Activated T-cell treated with anti-CD3 and anti-CD28 coated beads, Interleukin-2, amount 50 U/mL, for 24 hours (primary cell): Measurements from ENCODE around the gene CHD2.
A peak's percentile ranks its signal among the peaks of the same experiment; 100 is the strongest.

Experiments
- DNase-seq: peaks from one replicate; pipeline ENCODE4 v3.0.0-alpha.2; 2020
- H3K27ac Mint-ChIP-seq: 2 replicates; pipeline ENCODE4 v1.8.0; 2020; ENCODE audit warnings: mild to moderate bottlenecking, mixed read lengths
- H3K27me3 Mint-ChIP-seq: 2 replicates; pipeline ENCODE4 v1.8.0; 2020; ENCODE audit warnings: mixed read lengths
- H3K36me3 Mint-ChIP-seq: 2 replicates; pipeline ENCODE4 v1.8.0; 2020; ENCODE audit warnings: low read depth, mixed read lengths
- H3K4me1 Mint-ChIP-seq: 2 replicates; pipeline ENCODE4 v1.8.0; 2020; ENCODE audit warnings: low read depth, mixed read lengths
- H3K4me3 Mint-ChIP-seq: 2 replicates; pipeline ENCODE4 v1.8.0; 2020; ENCODE audit warnings: mild to moderate bottlenecking, moderate library complexity, mixed read lengths
- H3K9me3 Mint-ChIP-seq: 2 replicates; pipeline ENCODE4 v1.8.0; 2020; ENCODE audit warnings: mixed read lengths

Gene CHD2

DNA sequence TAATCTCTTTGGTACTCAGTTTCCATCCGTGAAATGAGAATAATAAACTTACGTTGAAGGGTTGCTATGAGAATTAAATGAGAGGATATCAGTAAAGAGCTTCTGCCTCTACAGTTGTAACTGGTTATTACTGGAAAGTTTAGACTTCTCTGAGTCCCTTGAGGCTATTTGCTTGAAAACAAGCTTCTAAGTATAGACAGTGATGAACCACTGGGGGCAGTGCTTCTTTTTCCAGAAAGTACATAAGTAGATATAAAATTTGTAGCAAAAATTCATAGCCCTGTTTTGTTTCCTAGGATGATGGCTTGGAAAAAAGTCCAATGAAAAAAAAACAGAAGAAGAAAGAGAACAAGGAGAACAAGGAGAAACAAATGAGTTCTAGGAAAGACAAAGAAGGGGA is 101.8 kb downstream of the CHD2 start:
- DNase-seq: no peak
- peak overlapping the region; percentile 35 for H3K27ac Mint-ChIP-seq
- no peaks in the 10 kb centered on the region for H3K27me3 Mint-ChIP-seq
- no peak overlapping the region for H3K4me3 Mint-ChIP-seq
- no peaks in the 10 kb centered on the region for H3K4me1 Mint-ChIP-seq
- peaks cover 96% of the 10 kb centered on the region for H3K36me3 Mint-ChIP-seq
- no peaks in the 10 kb centered on the region for H3K9me3 Mint-ChIP-seq

DNA sequence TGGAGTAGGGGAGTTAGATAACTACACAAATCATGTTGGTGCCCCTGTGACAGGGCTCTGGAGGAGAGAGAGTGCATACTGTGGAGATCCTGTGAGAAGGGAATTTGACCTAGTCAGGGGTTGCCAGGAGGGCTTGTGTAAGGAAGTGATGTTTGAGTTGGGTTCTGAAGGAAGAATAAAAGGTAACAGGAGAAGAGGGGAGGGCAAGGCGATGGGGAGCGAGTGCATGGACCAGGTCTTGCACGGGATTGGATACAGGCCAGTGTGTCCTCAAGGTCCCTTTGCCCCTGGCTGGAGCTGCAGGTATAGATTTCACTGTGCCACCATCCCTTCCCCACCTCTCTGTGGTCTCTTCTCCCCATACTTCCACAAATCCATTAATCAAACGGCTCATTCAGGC is 105.0 kb downstream of the CHD2 start:
- peaks cover 97% of the 10 kb centered on the region for H3K36me3 Mint-ChIP-seq
- H3K27me3 Mint-ChIP-seq: no peaks in the 10 kb centered on the region
- H3K4me1 Mint-ChIP-seq: no peaks in the 10 kb centered on the region
- H3K27ac Mint-ChIP-seq: peak overlapping the region; percentile 34
- no peak overlapping the region for H3K4me3 Mint-ChIP-seq
- no peaks in the 10 kb centered on the region for H3K9me3 Mint-ChIP-seq
- DNase-seq: no peak

DNA sequence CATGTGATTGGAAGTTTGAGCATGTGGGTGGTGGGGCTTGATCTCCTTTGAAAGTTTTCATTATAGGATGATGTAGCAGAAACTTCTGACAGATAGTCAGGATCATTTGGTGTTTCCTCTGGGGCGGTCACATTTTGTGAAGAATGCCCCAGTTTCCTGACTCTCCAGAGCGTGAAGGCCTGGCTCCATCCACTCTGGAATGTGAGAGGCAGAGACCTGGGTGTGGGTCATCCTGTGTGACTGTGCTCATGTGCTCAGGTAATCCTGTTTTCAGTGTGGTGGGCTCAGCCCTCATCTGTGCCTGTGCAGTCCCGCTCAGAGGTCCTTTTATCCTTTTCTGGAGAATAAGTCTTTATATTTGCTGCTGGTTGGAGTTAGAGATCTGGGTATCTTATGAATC is 107.9 kb downstream of the CHD2 start:
- no peak for DNase-seq
- H3K27ac Mint-ChIP-seq: peak overlapping the region; percentile 74
- no peaks in the 10 kb centered on the region for H3K27me3 Mint-ChIP-seq
- no peaks in the 10 kb centered on the region for H3K9me3 Mint-ChIP-seq
- peaks cover 99% of the 10 kb centered on the region for H3K36me3 Mint-ChIP-seq
- no peaks in the 10 kb centered on the region for H3K4me1 Mint-ChIP-seq
- H3K4me3 Mint-ChIP-seq: no peak overlapping the region

DNA sequence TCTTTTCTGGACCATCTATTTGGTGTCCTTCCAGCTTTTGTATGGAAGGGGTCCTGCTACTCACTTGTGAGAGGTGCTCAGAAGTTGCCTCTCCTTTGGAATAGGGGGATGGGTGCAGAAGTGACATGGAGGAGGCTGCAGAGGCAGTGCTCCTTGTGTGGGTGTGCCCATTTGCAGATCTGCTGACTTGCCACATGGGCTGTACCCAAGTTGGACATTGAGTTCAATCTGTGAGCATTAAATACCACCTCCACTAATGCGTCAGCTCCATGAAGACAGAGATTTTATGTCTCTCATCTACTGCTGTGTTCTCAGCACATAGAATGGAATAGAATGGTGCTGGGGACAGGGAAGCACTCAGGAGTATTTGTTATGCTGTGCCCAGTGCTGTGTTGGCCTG is 112.7 kb downstream of the CHD2 start:
- Mint-ChIP-seq H3K4me3 (no peak overlapping the region), H3K36me3 (peaks cover 97% of the 10 kb centered on the region), H3K27me3 (no peaks in the 10 kb centered on the region), H3K9me3 (no peaks in the 10 kb centered on the region), H3K27ac (peak overlapping the region; percentile 68), H3K4me1 (peaks cover 10% of the 10 kb centered on the region)
- no peak for DNase-seq

DNA sequence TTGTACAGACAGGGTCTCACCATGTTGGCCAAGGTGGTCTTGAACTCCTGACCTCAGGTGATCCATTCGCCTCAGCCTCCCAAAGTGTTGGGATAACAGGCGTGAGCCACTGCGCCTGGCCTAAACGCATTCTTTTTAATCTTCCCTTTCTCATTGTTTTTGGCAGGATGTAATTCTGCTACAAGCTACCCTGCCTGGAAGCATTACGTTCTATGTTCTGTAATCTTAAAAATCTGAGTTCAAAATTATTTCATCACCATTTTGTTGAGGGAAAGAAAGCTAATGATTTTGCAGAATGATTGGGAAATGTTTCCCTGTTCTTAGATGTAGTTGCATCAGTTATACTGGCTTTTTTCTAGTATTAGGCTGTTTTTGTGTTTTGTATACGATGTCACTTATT is 117.4 kb downstream of the CHD2 start:
- no peaks in the 10 kb centered on the region for H3K9me3 Mint-ChIP-seq
- peaks cover 55% of the 10 kb centered on the region for H3K4me1 Mint-ChIP-seq
- no peak overlapping the region for H3K4me3 Mint-ChIP-seq
- H3K27me3 Mint-ChIP-seq: no peaks in the 10 kb centered on the region
- peak overlapping the region; percentile 76 for H3K27ac Mint-ChIP-seq
- no peak for DNase-seq
- peaks cover 97% of the 10 kb centered on the region for H3K36me3 Mint-ChIP-seq

DNA sequence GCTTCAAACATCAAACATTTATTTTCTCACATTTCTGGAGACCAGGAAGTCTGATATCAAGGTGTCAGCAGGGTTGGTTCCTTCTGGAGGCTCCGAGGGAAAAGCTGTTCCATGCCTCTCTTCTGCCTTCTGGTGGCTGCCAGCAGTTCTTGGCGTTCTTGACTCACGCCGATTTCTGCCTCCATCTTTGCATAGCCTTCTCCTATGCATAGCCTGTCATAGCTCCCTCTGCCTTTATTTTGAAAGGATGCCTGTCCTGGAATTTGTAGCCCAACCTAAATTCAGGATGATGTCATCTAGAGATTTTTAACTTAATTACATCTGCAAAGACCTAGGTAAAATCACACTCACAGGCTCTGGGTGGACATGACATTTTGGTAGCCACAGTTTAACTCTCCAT is 118.5 kb downstream of the CHD2 start:
- Mint-ChIP-seq H3K4me3 (no peak overlapping the region), H3K27ac (peak overlapping the region; percentile 76), H3K36me3 (peaks cover 97% of the 10 kb centered on the region), H3K9me3 (no peaks in the 10 kb centered on the region), H3K27me3 (no peaks in the 10 kb centered on the region), H3K4me1 (peaks cover 66% of the 10 kb centered on the region)
- DNase-seq: no peak

DNA sequence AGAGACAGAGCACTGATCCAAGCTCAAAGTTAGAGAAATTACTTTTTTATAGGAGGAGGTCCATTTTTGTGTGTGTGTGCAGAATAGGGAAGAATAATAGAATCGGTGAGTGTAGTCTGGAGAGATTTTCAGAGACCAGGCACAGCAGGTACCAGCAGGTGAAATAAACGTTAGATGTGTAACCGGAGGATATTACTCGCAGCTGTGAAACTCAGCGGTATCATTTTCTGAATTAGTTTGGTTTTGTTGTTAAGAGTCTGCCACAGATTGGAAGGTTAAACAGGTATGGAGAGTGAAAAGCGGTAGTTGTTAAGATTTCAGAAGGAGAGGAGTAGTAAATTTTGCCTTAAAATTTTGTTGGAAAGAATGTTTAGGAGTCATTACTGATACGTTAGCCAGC is 119.0 kb downstream of the CHD2 start:
- peaks cover 99% of the 10 kb centered on the region for H3K36me3 Mint-ChIP-seq
- peaks cover 71% of the 10 kb centered on the region for H3K4me1 Mint-ChIP-seq
- no peaks in the 10 kb centered on the region for H3K9me3 Mint-ChIP-seq
- H3K4me3 Mint-ChIP-seq: peak overlapping the region; percentile 0
- no peak for DNase-seq
- H3K27ac Mint-ChIP-seq: peak overlapping the region; percentile 76
- H3K27me3 Mint-ChIP-seq: no peaks in the 10 kb centered on the region

DNA sequence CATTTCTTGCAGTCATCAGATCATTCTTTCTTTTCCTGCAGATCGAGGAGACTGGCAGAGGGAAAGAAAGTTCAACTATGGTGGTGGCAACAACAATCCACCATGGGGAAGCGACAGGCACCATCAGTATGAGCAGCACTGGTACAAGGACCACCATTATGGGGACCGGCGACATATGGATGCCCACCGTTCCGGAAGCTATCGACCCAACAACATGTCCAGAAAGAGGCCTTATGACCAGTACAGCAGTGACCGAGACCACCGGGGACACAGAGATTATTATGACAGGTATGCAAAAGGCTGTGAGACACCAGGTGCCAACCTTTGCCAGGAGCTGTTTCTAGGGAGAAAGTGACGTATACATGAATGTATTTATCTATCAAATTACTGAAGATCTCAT is 119.8 kb downstream of the CHD2 start:
- Mint-ChIP-seq H3K27ac (peak overlapping the region; percentile 76), H3K4me3 (no peak overlapping the region), H3K9me3 (no peaks in the 10 kb centered on the region), H3K4me1 (peaks cover 80% of the 10 kb centered on the region), H3K27me3 (no peaks in the 10 kb centered on the region), H3K36me3 (peaks cover 99% of the 10 kb centered on the region)
- DNase-seq: no peak

DNA sequence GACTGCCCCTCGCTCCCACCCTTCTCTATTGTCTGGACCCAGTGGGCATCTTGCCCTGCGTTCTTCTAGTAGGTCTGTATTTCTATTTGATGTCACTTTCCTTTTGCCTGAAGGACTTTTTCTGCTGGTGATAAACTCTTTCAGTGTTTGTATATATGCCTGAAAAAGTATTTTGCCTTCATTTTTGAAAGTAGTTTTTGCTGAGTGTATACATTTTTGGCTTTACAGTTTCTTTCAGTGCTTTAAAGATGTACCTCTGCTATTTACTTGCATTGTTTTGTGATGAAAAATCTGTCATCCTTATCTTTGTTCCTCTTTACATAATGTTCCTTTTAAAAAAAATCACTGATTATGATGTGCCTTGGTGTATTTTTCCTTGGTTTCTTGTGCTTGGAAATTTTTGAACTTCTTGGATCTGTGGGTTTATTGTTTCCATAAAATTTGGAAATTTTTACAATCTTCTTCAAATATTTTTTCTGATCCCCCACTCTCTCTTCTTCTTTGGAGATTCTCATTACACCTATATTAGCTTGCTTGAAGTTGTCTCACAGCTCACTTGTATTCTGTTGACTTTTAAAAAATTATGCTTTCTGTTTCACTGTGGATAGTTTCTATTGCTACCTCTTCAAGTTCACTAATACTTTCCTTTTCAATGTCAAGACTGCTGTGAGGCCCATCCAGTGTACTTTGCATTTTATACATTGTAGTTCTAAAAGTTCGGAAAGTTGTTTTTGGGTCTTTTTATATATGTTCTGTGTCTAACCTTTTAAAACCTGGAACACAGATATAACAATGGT is 121.0 kb downstream of the CHD2 start:
- Mint-ChIP-seq H3K27ac (peak overlapping the region; percentile 76), H3K36me3 (peaks cover 99% of the 10 kb centered on the region), H3K4me1 (peaks cover 90% of the 10 kb centered on the region), H3K4me3 (peak overlapping the region; percentile 30), H3K9me3 (no peaks in the 10 kb centered on the region), H3K27me3 (no peaks in the 10 kb centered on the region)
- no peak for DNase-seq

DNA sequence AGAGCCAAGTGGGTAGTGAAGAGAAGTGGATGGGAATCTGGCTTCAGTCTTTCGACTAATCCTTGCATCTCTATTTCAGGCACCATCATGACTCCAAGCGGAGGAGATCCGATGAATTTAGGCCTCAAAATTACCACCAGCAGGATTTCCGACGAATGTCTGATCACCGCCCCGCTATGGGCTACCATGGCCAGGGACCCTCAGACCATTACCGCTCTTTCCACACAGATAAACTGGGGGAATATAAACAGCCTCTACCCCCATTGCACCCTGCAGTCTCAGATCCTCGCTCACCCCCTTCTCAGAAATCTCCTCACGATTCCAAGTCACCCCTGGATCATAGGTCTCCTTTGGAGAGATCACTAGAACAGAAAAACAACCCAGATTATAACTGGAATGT is 124.2 kb downstream of the CHD2 start:
- Mint-ChIP-seq H3K4me3 (no peak overlapping the region), H3K36me3 (peaks cover 89% of the 10 kb centered on the region), H3K4me1 (peaks cover 87% of the 10 kb centered on the region), H3K9me3 (no peaks in the 10 kb centered on the region), H3K27me3 (no peaks in the 10 kb centered on the region), H3K27ac (peak overlapping the region; percentile 92)
- no peak for DNase-seq

DNA sequence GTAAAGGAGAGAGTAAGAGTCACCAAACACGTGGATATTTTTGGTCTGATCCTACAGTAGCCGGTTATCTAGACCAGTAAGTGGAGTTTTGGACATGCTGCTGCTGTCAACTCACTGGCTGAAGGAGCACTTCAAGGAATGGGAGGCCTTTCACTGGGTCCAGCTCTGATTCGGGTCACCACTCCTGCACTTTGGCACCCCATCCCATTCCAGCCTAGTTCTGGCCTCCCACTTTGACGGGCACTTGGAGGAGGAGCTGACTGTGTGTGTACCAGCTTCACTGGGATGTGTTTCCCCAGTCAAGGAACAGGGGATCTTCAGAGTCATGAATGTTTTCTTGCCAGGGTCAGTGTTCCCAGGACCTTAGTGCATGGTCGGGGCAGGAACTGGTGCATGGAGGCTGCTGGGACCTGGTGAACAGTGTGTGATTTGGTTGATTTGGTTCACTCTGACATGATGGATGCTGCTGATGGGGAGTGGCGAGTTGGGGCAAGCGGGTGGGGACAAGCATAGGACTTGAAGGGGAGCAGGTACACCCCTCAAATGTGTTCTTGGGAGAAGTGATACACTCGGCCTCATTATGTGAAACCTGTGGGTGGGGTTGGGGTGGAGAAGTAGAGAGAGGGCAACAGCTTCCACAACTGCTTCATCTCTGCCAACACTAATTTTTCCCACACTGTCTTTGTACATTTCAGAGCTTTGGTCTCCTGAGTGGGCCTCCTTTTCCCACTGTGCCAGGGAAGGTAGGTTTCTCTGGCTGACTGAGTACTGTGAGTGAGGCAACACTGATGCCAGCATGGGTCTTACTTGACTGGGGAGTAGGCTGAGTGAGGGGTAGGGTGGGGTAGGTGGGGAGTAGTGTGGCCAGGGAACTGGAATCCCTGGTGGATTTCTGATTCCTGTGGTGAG is 124.8 kb downstream of the CHD2 start:
- Mint-ChIP-seq H3K36me3 (peaks cover 83% of the 10 kb centered on the region), H3K27me3 (no peaks in the 10 kb centered on the region), H3K9me3 (no peaks in the 10 kb centered on the region), H3K27ac (peak overlapping the region; percentile 92), H3K4me1 (peaks cover 89% of the 10 kb centered on the region), H3K4me3 (peak overlapping the region; percentile 11)
- no peak for DNase-seq

DNA sequence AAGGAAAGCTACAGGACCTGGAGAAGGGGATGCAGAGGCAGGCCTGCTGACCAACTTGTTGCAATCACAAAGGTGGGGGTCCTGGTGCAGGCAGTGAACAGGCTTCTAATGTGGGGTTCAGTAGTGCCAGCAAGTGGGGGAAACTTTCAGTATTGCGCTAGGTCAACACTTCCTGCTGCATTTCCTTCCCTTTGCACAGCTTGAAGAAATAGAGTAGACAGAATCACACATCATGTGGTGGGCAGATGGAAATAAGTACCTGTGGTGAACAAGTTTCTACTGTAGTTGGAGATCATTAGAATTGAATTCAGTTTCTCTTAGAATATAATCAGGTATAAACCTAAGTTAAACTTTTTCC is 125.5 kb downstream of the CHD2 start:
- Mint-ChIP-seq H3K9me3 (no peaks in the 10 kb centered on the region), H3K4me3 (no peak overlapping the region), H3K27ac (peak overlapping the region; percentile 92), H3K4me1 (peaks cover 89% of the 10 kb centered on the region), H3K27me3 (no peaks in the 10 kb centered on the region), H3K36me3 (peaks cover 76% of the 10 kb centered on the region)
- no peak for DNase-seq

DNA sequence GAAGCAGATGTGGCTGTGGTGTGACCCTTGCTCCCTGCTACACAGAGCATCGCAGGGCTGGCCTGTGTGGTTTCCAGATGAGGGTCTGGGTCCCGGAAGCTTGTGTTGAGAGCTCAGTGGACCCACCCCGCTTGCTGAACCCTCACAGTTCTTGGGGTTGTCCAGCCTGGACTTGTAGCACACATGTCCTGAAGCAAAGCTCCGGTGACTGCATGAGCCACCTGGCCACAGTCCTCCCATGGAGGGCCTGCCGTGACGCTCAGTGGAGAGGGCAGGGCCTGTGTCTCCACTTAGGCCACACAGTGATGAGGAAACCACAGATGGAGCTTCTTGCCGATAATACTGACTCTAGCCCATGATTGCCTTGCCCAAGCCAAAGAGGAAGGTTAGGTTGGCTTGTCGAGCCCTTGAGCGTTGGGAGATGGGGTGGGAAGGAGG is 126.3 kb downstream of the CHD2 start:
- peaks cover 68% of the 10 kb centered on the region for H3K36me3 Mint-ChIP-seq

DNA sequence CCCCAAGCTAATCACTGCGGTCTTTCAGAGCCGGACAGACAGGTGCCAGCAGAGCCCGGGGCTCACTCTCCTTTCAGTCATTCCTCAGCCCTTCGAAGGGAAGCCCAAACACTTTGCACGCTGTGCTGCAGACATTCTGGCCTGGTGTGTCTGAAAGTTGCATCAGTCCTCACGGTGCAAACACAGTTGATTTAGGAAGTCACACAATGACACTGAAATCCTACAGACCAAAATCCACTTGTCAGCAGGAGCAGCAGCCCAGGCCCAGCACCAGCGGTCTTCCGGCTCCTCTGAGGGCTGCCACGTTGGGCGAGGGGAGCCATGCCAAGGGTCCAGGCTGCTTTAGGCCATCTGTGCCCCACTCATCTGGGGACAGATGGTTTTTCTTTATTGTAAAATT is 127.3 kb downstream of the CHD2 start:
- peaks cover 58% of the 10 kb centered on the region for H3K36me3 Mint-ChIP-seq
- DNase-seq: no peak
- H3K27me3 Mint-ChIP-seq: no peaks in the 10 kb centered on the region
- H3K9me3 Mint-ChIP-seq: no peaks in the 10 kb centered on the region
- peaks cover 75% of the 10 kb centered on the region for H3K4me1 Mint-ChIP-seq
- H3K27ac Mint-ChIP-seq: peak overlapping the region; percentile 92
- no peak overlapping the region for H3K4me3 Mint-ChIP-seq

More for the DNA sequence above, 126.3 kb downstream of the CHD2 start:
- Mint-ChIP-seq H3K27me3 (no peaks in the 10 kb centered on the region), H3K4me3 (no peak overlapping the region), H3K27ac (peak overlapping the region; percentile 92), H3K9me3 (no peaks in the 10 kb centered on the region), H3K4me1 (peaks cover 85% of the 10 kb centered on the region)
- no peak for DNase-seq

DNA sequence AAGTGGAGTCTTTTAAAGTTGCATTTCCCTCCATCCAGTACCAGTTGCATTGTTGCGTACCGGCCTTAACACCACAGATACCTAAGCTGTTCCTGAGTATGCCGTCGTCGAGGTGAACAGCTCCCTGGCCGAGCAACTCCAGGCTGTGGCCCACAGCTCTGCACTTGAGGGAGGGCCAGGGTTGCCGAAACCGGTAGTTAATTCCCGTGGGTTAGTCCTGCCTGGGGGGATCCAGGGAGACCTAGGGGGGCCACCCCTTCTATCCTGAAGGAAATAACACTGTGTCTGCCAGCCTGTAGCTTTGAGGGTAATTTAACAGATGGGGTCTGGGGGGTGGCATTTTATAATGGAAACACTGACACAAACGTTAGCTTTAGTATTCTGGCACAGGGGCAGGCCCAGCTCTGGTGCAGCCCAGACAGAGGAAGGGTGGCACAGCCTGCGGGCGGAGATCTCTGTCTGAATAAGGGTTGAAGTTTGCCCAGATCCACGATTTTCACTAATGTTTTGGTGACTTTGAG is 128.0 kb downstream of the CHD2 start:
- no peaks in the 10 kb centered on the region for H3K9me3 Mint-ChIP-seq
- DNase-seq: no peak
- H3K4me3 Mint-ChIP-seq: no peak overlapping the region
- H3K36me3 Mint-ChIP-seq: peaks cover 51% of the 10 kb centered on the region
- H3K27ac Mint-ChIP-seq: peak overlapping the region; percentile 77
- H3K4me1 Mint-ChIP-seq: peaks cover 68% of the 10 kb centered on the region
- no peaks in the 10 kb centered on the region for H3K27me3 Mint-ChIP-seq
